ENCODE data around the gene DIP2C. TPM values are rescaled to one million over a fixed set of nuclear protein-coding genes. Genes with fewer than 3 reads are reported as not detected.

Gene DIP2C
- total RNA-seq, 1 donor from 2014 or later = 30.8 TPM

DNA sequence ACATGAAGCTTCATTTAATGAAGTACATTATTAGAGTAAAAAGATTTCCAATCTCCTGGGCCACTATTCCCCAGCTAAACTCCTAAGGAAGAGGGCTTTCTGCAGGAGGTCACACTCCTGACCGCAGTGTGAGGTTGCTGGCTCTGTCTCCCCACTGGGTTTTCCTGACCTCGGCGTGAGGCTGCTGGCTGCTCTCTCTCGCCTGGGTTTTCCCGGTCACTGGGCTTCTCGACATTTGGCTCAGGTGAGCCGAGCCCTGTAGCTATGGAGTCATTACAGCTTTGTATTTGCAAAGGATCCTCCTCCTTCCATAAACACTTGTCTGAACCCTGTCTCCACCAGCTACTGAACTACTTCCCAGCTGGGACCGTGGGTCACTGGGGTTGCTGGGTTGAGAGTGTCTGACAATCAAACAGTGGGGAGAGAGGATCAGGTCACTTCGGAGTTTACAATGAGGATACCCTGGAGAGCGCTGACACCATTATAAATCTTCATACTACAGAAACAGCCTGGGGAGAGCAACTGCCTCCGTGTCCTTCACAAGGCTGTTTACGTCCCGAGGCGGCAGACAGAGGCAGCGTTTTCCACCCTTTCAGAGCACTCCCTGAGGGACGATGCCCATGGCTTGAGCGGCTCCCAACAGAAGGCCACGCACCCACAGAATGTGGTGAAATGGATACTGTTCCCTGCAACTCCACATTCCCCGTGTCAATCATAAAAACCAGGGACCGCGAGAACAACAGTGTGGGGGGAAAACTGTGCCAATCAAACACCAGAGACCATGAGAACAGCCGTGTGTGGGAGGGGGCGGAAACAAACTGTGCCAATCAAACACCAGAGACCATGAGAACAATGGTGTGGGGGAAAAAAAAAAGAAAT, 328.0 kb downstream of the DIP2C start:
- no peak overlapping the region for H3K4me3 ChIP-seq
- H3K9me3 ChIP-seq (replicated peaks) = no peaks in the 10 kb centered on the region
- intact Hi-C loops (cut with micrococcal nuclease) = no loop called here
- no peak overlapping the region for H3K27ac ChIP-seq (replicated peaks)
- no peak for DNase-seq
- peaks cover 93% of the 10 kb centered on the region for H3K36me3 ChIP-seq
- no peaks in the 10 kb centered on the region for H3K27me3 ChIP-seq (ENCODE audit: low read depth)
- TF ChIP-seq, protein P1, sequence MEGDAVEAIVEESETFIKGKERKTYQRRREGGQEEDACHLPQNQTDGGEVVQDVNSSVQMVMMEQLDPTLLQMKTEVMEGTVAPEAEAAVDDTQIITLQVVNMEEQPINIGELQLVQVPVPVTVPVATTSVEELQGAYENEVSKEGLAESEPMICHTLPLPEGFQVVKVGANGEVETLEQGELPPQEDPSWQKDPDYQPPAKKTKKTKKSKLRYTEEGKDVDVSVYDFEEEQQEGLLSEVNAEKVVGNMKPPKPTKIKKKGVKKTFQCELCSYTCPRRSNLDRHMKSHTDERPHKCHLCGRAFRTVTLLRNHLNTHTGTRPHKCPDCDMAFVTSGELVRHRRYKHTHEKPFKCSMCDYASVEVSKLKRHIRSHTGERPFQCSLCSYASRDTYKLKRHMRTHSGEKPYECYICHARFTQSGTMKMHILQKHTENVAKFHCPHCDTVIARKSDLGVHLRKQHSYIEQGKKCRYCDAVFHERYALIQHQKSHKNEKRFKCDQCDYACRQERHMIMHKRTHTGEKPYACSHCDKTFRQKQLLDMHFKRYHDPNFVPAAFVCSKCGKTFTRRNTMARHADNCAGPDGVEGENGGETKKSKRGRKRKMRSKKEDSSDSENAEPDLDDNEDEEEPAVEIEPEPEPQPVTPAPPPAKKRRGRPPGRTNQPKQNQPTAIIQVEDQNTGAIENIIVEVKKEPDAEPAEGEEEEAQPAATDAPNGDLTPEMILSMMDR (IDR thresholded peaks at IDR 0.05; ENCODE audit: borderline replicate concordance) = no peak
- H3K4me1 ChIP-seq = no peaks in the 10 kb centered on the region

DNA sequence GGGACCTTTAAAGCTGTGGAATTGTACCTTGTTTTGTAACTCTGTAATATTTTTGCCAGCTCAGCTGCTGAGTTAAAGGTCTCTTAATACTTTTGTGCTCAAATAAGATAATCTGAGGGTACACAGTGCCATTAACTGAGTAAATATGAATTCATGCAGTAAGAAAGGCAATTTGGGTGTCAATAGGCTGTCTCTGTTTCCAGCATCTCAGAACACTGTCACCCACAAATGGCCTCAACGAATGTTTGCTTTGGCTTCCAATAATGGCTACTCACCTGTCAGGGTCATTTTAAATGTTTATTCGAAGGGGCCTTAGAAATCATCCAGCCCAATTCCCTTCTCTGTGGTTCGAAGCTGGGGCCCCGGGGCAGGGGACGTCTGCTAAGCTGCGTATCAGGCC, 328.8 kb downstream of the DIP2C start:
- Histone ChIP-seq H3K36me3 (peaks cover 93% of the 10 kb centered on the region), H3K4me1 (no peaks in the 10 kb centered on the region), H3K9me3 (replicated peaks) (no peaks in the 10 kb centered on the region), H3K4me3 (no peak overlapping the region), H3K27ac (replicated peaks) (no peak overlapping the region), H3K27me3 (ENCODE audit: low read depth) (no peaks in the 10 kb centered on the region)
- intact Hi-C loops (cut with micrococcal nuclease) = no loop called here
- TF ChIP-seq, protein P1 (IDR thresholded peaks at IDR 0.05; ENCODE audit: borderline replicate concordance) = no peak
- DNase-seq = no peak

DNA sequence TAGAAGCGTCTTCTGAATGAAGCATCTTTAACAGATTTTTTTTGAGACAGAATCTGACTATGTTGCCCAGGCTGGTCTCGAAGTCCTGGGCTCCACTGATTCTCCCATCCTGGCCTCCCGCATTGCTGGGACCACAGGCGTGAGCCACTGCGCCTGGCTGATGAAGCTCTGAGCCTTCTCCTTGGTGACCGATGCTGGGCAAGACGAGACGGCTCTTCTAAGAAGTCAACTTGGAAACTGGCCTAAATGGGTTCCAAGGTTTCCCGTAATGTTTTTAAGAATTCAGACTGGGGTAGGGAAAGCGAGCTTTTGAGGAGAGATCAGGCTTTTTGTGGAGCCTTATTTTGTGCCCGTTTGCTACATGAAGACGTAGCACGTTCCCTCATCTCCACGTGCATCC, 329.7 kb downstream of the DIP2C start:
- Histone ChIP-seq H3K4me3 (no peak overlapping the region), H3K9me3 (replicated peaks) (no peaks in the 10 kb centered on the region), H3K27me3 (ENCODE audit: low read depth) (no peaks in the 10 kb centered on the region), H3K27ac (replicated peaks) (no peak overlapping the region), H3K36me3 (peaks cover 93% of the 10 kb centered on the region), H3K4me1 (no peaks in the 10 kb centered on the region)
- DNase-seq = no peak
- intact Hi-C loops (cut with micrococcal nuclease) = no loop called here
- TF ChIP-seq, protein P1 (IDR thresholded peaks at IDR 0.05; ENCODE audit: borderline replicate concordance) = no peak

DNA sequence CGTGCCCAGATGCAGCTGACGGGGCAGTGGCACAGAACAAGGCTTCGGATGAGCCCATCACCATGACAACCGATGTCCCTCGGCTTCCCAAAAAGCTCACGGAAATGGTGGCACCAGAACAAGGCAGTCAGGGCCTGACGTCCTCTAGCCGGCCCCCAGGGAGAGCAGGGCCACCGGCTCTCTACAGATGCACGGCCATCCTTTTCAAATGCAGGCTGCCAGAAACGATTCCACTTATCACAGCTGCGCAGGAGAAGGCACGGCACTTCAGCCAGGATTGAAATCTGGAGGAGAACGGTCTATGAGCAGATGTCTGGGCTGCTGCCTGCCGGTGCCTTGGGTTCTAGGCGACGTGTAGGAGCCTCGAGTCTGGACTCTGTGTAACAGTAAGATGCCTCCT, 330.4 kb downstream of the DIP2C start:
- Histone ChIP-seq H3K9me3 (replicated peaks) (no peaks in the 10 kb centered on the region), H3K4me3 (no peak overlapping the region), H3K27me3 (ENCODE audit: low read depth) (no peaks in the 10 kb centered on the region), H3K4me1 (no peaks in the 10 kb centered on the region), H3K36me3 (peaks cover 92% of the 10 kb centered on the region), H3K27ac (replicated peaks) (no peak overlapping the region)
- no peak for DNase-seq
- TF ChIP-seq, protein P1 (IDR thresholded peaks at IDR 0.05; ENCODE audit: borderline replicate concordance) = no peak
- intact Hi-C loops (cut with micrococcal nuclease) = no loop called here

DNA sequence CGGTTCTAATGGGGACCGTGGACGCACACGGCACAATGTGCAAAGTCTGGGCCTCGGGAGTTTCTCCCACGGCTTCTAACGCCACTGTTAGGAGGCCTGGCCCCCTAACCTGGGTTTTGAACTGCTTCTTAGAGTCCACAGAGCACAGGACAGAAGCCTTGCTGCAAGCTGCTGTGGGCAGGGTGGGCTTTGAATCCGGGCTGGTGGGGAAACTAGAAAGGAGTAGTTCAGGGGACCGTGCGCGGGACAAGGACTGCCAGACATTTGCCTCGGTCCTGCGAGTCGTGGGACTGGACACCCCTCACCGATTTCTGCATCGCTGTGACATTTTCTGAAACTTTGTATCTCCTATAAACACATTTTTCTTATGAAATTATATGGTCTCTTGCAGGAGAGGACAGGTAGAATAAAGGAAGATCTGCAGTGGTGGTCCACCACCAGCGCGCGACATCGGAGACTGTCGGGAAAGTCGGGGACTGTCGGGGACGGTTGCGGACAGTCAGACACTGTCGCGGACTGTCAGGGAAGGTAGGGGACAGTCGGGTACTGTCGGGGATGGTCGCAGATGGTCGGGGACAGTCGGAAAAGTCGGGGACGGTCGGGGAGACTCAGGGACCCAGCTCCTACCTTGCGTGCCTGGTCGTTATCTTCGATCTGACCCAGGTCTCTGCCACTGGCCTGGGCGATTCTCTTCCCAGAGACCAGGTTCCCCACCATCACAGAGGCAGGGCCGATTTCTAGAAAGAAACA, 332.1 kb downstream of the DIP2C start:
- intact Hi-C loops (cut with micrococcal nuclease) = no loop called here
- TF ChIP-seq, protein P1 (IDR thresholded peaks at IDR 0.05; ENCODE audit: borderline replicate concordance) = no peak
- H3K27ac ChIP-seq (replicated peaks) = no peak overlapping the region
- H3K4me3 ChIP-seq = no peak overlapping the region
- DNase-seq = no peak
- no peaks in the 10 kb centered on the region for H3K4me1 ChIP-seq
- no peaks in the 10 kb centered on the region for H3K27me3 ChIP-seq (ENCODE audit: low read depth)
- peaks cover 91% of the 10 kb centered on the region for H3K36me3 ChIP-seq
- no peaks in the 10 kb centered on the region for H3K9me3 ChIP-seq (replicated peaks)
